ENCODE measurements around the gene SEMA3D.
A peak's percentile ranks its signal among the peaks of the same experiment; 100 is the strongest.

The SEMA3D gene

DNA sequence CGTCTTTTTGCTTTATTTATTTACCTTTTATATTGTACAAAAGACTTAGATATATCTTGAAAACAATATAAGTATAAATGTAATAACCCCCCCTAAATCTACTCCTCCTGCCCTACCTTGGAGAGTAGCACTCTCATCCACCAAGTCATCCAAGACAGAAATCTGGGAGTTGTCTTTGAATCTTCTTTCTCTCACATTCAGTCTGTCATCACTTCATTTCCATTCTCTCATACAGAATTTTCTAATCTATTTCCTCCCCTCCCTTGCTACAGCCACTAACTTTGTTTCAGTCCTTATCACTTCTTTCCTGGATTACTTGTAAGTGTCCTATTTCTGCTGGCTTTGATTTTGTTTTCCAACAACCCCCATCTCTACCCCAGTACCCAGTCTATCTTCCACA is 170.6 kb downstream of the SEMA3D start:
- TF ChIP-seq, protein P1, sequence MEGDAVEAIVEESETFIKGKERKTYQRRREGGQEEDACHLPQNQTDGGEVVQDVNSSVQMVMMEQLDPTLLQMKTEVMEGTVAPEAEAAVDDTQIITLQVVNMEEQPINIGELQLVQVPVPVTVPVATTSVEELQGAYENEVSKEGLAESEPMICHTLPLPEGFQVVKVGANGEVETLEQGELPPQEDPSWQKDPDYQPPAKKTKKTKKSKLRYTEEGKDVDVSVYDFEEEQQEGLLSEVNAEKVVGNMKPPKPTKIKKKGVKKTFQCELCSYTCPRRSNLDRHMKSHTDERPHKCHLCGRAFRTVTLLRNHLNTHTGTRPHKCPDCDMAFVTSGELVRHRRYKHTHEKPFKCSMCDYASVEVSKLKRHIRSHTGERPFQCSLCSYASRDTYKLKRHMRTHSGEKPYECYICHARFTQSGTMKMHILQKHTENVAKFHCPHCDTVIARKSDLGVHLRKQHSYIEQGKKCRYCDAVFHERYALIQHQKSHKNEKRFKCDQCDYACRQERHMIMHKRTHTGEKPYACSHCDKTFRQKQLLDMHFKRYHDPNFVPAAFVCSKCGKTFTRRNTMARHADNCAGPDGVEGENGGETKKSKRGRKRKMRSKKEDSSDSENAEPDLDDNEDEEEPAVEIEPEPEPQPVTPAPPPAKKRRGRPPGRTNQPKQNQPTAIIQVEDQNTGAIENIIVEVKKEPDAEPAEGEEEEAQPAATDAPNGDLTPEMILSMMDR (conservative IDR thresholded peaks at IDR 0.05) = no peak
- H3K27ac ChIP-seq = no peak overlapping the region

DNA sequence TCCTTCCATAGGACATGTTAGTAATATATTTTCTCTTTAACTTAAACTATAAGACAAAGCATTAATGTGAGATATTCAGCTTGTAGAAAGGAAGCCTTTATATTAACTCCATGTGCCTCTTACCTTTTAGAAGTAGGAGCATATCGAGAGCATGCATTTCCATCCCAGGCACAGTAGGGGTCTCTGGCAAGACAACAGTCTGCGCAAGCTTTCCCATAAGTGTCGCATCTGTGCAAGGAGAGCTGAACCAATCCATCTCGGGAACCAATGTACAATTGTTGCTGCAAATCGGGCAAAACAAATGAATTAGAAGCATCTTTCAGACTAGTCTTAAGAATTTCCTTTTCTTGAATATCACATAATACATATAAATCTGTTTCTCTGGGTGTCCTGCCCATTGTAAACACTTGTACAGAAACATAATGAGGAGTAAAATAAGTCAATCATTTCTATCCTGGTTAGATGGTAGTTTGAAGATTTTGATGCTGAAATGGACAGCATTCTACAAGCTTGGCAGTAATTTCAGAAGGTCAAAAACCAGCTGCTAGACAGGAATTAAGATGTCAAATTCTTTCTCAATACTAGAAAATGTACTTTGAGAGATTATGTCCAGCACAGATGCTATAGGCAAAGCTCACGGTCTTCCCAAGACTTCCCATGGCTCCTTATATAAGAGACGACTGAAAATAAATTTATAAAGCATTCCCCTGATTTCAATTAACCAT is 171.8 kb downstream of the SEMA3D start:
- TF ChIP-seq, protein P1 (conservative IDR thresholded peaks at IDR 0.05) = peak; percentile 20; the same call in 1 of the 2 replicates
- no peak overlapping the region for H3K27ac ChIP-seq

DNA sequence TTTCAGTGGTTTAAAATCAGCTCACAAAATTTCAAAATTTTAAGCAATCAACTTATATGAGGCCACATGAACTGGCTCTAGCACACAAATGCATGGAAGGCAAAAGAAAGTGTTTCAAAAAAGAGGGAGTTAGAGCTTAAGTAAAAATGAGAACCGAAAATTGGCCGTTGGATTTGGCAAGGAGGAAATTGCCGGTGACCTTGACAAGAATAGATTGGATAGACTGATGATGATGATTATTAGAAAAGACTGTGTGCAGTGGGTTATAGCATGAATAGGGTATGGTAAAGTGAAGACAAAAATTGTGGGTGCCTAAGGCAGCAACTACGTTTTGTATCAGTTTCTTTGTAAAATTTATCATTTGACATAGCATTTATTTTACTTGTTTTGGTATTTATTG is 175.7 kb downstream of the SEMA3D start:
- no peak overlapping the region for H3K27ac ChIP-seq
- TF ChIP-seq, protein P1 (conservative IDR thresholded peaks at IDR 0.05) = no peak

DNA sequence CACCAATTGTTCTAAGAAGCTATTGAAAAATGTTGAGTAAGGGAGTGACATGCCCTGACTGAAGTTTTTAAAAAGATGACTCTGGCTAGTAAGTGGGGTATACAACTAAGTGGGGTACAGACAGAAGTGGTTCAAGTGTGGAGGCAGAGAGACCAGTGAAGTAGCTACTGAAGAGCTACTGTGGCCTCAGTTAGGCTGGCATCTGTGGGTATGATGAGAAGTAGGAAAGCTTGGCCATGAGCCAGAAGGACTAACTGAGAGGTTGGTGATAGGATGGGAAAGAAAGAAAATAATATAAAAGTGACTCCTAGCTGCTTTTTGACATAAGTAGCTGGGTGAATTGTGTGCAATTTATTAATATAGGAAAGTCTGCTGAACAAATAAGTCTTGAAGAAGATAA is 176.6 kb downstream of the SEMA3D start:
- H3K27ac ChIP-seq = no peak overlapping the region
- TF ChIP-seq, protein P1 (conservative IDR thresholded peaks at IDR 0.05) = no peak

DNA sequence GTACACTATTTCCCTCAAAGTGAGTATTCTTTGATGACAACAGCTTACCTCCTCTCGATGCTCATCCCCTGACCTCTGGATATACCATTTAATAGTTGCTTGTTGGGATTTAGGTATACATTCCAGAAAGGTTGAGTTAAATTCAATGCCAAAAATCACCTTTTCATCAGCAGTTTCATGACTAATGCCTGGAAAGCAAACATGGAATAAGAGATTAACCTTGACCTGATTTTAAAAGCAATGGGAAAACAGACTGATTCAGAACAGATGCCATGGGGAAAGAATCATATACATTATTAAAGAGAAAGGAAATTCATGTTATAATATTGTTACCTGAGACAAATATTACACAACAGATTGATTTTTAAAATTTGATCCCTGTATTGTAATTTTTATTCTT is 180.1 kb downstream of the SEMA3D start:
- H3K27ac ChIP-seq = no peak overlapping the region
- TF ChIP-seq, protein P1 (conservative IDR thresholded peaks at IDR 0.05) = no peak

DNA sequence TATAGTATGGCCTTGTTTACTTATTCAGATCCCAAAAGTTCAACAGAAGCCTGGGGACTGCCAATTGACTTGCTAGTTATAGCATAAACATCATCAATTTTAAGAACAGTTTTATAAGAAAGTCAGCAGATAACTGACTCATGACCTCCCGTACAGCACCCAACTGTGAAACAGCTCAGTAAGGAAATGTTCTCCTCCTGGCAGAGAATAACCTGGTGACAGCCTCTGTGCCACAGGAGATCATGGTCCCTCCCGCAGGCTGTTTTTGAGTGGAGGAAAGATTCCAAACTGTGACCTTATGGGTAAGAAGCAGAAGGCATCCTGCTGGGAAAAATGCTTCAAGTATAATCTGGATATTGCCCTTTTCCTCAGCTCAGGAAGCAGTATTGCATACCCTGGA is 182.5 kb downstream of the SEMA3D start:
- TF ChIP-seq, protein P1 (conservative IDR thresholded peaks at IDR 0.05) = no peak
- H3K27ac ChIP-seq = no peak overlapping the region

DNA sequence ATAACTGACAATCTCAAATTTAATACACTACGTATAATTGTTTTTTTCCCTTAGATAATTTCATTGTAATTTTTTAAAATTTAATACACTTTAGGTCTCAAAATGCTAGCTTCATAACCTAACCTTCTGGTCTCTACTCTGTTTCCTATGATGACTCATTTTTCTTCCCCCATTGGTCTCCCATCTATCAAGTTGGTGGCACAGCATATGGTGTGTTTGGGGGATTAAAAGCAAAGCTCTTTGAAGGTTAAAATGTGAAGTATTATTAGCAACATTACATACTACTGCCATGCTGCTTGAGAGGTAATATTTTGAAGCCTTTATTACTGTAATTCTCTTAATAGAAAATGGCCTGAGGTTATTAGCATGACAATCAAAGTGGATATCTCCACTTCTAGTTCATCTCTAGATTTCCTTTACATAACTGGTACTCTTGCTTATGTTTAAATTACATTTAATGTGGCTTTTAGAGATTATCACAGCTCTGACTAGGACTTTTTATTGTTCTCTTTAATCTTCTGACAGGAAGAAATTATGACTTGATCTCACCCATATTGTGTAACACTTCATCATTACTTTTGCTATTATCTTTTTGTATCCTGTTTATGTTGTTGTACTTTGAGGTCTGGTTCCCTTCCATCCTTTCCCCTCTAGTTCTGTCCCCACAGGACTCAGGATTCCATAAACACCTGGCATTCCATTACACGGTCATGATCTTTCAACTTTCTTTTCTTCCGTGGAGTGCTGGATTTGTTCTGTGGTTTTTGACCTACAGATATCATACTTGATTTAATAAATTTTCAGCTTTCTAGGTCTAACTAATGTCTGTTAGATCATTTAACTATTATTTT is 185.1 kb downstream of the SEMA3D start:
- no peak overlapping the region for H3K27ac ChIP-seq
- TF ChIP-seq, protein P1 (conservative IDR thresholded peaks at IDR 0.05) = no peak

All from VCaP (cell line).